Ishikawa (cell line): ENCODE results near the gene NKRF.

ENCODE experiments used
- CEBPB ChIP-seq: IDR thresholded peaks from 2 replicates; pipeline ENCODE4 v1.6.1; 2012
- CREB1 ChIP-seq: IDR thresholded peaks from 2 replicates; pipeline ENCODE4 v1.6.1; 2012; ENCODE audit warnings: low read depth
- EGR1 ChIP-seq: IDR thresholded peaks from 2 replicates; pipeline ENCODE4 v1.6.1; 2012
- EP300 ChIP-seq: IDR thresholded peaks from 2 replicates; pipeline ENCODE4 v1.6.1; 2012; ENCODE audit warnings: borderline replicate concordance
- FOXM1 ChIP-seq: IDR thresholded peaks from 2 replicates; pipeline ENCODE4 v1.6.1; 2012; ENCODE audit warnings: low read depth, borderline replicate concordance
- NFIC ChIP-seq: IDR thresholded peaks from 2 replicates; pipeline ENCODE4 v1.6.1; 2012
- RAD21 ChIP-seq: IDR thresholded peaks from 2 replicates; pipeline ENCODE4 v1.6.1; 2012; ENCODE audit warnings: low read depth
- TAF1 ChIP-seq: IDR thresholded peaks from 2 replicates; pipeline ENCODE4 v1.6.1; 2012; ENCODE audit warnings: low read depth, mild to moderate bottlenecking
- TCF12 ChIP-seq: IDR thresholded peaks from 2 replicates; pipeline ENCODE4 v1.6.1; 2012; ENCODE audit warnings: low read depth
- TEAD4 ChIP-seq: IDR thresholded peaks from 2 replicates; pipeline ENCODE4 v1.6.1; 2012
- YY1 ChIP-seq: IDR thresholded peaks from 2 replicates; pipeline ENCODE4 v1.6.1; 2012; ENCODE audit warnings: low read depth
- ZBTB7A ChIP-seq: IDR thresholded peaks from 2 replicates; pipeline ENCODE4 v1.6.1; 2012; ENCODE audit warnings: low read depth
- TF ChIP-seq, protein P1 (sequence below): IDR thresholded peaks from 2 replicates; pipeline ENCODE4 v1.6.1; 2012
- TF ChIP-seq, protein P2 (sequence below): IDR thresholded peaks from 2 replicates; pipeline ENCODE4 v1.6.1; 2012
- TF ChIP-seq, protein P3 (sequence below): IDR thresholded peaks from 2 replicates; pipeline ENCODE4 v1.6.1; 2012; ENCODE audit warnings: low read depth, mild to moderate bottlenecking

NKRF gene

DNA sequence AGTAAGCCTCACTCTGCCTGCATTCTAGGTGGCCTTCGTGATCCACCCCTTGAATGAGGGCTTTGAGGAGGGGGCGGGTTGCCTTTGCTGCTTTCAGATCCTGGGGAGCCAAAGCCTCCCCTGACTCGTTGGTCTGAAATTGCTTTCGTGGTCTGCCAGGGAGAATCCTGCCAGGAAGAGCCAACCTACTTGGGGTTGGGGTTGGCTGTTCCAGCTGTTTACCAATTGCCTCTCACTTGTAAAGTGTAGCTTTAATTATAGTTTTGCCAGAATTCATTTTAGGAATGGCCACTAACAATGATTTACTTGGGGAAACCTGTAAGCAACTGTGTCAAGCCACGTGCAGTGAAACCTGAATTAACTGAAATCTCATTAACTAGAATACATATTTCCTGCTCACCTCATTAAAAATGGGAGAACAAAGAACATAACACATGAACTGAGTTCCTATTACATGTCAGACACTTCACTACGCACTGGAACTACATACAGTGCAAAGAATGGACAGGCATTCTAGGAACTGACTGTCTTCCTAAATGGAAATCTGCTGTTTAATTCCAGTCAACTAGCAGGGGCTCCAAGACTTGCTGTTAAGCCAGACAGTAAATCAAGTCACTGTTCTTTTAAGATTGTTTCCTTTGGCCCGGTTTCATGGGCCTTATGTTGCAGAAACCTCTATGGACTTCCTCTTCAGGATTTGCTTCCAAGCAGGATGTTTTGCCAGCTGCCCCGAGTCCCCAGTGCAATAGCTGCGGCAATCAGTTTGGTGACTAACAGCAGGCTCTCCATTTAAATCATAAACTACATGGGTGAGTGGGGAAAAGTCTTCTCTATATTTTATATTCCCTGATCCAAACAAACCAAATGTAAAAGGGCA is 16.4 kb upstream of the NKRF start:
- TF ChIP-seq RAD21 (no peak), FOXM1 (no peak), CEBPB (no peak), TAF1 (no peak), NFIC (no peak), ZBTB7A (no peak), EP300 (no peak), EGR1 (no peak)
- TF ChIP-seq, protein P1, sequence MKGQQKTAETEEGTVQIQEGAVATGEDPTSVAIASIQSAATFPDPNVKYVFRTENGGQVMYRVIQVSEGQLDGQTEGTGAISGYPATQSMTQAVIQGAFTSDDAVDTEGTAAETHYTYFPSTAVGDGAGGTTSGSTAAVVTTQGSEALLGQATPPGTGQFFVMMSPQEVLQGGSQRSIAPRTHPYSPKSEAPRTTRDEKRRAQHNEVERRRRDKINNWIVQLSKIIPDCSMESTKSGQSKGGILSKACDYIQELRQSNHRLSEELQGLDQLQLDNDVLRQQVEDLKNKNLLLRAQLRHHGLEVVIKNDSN: no peak
- TF ChIP-seq, protein P2, sequence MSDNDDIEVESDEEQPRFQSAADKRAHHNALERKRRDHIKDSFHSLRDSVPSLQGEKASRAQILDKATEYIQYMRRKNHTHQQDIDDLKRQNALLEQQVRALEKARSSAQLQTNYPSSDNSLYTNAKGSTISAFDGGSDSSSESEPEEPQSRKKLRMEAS: no peak

DNA sequence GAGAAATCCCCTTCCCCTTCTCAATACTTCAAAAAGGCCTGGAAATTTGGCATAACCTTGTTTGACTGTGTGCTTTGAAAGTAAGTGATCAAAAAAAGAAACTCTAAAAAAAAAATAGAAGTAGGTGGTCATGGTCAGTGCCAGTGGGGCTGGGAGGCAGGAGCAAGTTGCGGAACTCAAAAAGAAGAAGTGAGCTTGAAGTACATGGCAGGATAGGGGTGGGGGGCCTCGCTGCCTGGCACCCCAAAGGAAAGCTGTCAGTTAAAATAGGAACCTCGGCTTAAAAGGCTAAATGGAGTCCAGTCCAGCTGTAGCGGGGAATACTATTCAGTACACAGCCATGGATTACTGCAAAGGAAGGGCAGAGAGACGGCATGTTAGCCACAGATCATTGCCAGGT is 12.2 kb upstream of the NKRF start:
- TF ChIP-seq TAF1 (no peak), ZBTB7A (no peak)
- TF ChIP-seq, protein P1: no peak
- TF ChIP-seq, protein P2: no peak

DNA sequence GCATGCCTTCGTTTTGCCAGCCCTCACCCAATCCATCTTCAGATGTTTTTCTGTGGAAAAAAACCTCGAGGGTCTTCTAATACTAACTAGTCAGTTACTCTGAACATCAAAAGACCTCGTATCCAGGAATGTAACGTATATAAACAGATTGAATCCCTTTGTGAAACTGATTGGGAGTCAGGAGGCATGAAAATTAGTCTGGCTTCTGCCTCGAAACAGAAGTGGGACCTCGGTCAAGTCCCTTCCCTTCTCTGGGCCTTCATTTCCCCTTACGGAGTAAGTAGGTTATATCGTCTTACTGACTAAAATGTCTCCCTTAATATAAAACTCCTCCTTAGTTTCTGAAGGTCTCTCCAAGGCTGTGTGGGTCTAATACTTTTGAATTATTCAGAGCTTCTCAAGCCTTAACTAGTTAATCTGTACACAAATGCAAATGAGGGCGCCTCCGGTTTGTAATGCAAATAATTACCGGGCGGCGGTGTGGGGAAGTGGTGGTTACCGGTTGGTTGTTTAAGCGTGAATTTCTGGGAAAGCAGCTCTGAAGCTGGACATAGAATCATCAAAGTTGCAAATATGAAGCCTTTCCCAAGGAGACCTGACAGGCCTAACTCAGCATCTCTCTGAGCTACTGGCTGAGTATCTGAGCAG is 11.4 kb upstream of the NKRF start:
- TF ChIP-seq RAD21 (no peak), YY1 (no peak), TAF1 (no peak)

DNA sequence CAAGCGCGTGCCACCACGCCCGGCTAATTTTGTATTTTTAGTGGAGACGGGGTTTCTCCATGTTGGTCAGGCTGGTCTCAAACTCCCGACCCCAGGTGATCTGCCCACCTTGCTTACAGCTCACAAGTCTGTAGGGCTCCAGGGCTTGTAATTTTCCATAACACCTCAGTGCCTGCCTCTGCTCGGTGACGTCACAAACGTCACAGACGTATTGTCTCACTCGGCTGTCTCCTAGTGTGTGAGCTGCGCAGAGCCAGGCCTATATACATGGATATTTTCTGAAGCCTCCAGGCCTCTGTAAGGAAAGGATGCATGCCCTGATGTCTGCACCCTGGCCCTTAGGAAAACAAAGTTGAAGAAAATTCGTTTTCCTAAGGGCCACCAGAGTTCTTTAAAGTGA is 8.6 kb upstream of the NKRF start:
- TF ChIP-seq NFIC (no peak), ZBTB7A (no peak), EP300 (no peak), CREB1 (no peak), FOXM1 (no peak), TEAD4 (no peak), CEBPB (no peak), TCF12 (no peak)
- TF ChIP-seq, protein P3, sequence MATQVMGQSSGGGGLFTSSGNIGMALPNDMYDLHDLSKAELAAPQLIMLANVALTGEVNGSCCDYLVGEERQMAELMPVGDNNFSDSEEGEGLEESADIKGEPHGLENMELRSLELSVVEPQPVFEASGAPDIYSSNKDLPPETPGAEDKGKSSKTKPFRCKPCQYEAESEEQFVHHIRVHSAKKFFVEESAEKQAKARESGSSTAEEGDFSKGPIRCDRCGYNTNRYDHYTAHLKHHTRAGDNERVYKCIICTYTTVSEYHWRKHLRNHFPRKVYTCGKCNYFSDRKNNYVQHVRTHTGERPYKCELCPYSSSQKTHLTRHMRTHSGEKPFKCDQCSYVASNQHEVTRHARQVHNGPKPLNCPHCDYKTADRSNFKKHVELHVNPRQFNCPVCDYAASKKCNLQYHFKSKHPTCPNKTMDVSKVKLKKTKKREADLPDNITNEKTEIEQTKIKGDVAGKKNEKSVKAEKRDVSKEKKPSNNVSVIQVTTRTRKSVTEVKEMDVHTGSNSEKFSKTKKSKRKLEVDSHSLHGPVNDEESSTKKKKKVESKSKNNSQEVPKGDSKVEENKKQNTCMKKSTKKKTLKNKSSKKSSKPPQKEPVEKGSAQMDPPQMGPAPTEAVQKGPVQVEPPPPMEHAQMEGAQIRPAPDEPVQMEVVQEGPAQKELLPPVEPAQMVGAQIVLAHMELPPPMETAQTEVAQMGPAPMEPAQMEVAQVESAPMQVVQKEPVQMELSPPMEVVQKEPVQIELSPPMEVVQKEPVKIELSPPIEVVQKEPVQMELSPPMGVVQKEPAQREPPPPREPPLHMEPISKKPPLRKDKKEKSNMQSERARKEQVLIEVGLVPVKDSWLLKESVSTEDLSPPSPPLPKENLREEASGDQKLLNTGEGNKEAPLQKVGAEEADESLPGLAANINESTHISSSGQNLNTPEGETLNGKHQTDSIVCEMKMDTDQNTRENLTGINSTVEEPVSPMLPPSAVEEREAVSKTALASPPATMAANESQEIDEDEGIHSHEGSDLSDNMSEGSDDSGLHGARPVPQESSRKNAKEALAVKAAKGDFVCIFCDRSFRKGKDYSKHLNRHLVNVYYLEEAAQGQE: no peak
- TF ChIP-seq, protein P1: no peak

DNA sequence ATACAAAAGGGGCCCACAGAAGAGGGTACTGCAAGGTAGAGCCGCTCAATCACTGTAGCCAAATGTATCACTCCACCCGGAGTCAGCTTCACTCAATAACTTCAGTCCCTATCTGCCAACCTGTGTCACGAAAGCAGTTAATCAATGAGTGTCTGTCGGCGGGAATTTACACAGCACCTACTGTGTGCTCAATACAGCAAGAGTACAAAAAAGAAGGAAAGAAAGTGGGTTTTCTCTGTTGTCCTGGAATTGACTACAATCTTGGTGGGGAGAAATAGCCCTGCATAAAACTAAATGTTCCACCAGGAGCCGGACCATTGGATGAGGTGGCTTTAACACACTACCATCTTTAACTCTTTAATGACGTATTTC is 780 bp upstream of the NKRF start:
- TF ChIP-seq, protein P1: no peak
- TF ChIP-seq ZBTB7A: no peak
- TF ChIP-seq TEAD4: no peak
- no peak for TF ChIP-seq EP300
- no peak for TF ChIP-seq FOXM1
- TF ChIP-seq, protein P3: no peak
- TF ChIP-seq CEBPB: no peak
- no peak for TF ChIP-seq TCF12
- TF ChIP-seq EGR1: no peak
- no peak for TF ChIP-seq RAD21
